GM21381 (cell line): Measurements from ENCODE around the gene UQCR10.
"Not testable (repeated sequence)": the region's sequence is repeated elsewhere in the genome, so short reads cannot be mapped to it uniquely, and the experiment has no call there.

Source experiments
- ATAC-seq: cut with Tn5 transposase; IDR thresholded peaks from one replicate; pipeline ENCODE4 v1.9.1; 2021; ENCODE audit warnings: mild to moderate bottlenecking, moderate library complexity; ENCODE audit not compliant: unreplicated experiment

Gene UQCR10

DNA sequence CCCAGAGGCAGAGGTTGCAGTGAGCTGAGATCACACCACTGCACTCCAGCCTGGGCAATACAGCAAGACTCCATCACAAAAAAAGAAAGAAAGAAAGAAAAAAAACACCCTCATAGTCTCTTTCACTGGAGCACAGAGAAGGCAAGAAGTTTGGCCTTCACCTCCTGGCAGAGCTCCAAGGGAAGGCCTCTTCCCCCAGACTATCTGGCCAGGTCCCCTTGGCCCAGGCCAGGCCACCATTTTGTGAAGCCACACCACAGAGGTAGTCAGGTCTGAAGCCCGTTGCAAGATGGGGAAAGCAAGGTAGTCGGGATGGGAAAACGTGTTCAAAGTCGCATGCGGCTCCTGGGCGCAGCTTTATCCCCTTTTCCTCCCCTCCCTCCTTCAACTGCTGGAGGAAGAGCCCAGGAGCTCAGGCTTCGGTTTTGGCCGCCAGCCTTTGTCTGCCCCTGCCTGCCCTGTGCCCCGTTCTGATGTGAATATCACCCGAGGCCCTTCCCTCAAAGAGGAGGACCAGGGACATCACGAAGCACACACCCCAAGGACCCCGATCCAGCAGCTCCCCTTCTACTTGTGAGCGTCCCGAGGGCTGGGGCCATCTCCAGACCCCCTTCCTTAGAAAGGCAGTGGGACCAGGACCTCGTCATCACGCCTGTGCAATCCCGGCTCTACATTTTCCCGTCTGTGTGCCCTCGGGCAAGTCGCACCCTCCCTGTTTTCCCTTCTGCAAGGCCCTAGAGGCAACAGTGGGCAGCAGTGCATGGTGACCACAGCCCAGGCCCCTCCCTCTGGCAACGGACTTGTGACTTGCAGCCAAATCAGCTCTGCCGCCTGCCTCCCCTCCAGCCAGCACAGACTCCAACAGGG, 29.7 kb upstream of the UQCR10 start:
- ATAC-seq = no peak

DNA sequence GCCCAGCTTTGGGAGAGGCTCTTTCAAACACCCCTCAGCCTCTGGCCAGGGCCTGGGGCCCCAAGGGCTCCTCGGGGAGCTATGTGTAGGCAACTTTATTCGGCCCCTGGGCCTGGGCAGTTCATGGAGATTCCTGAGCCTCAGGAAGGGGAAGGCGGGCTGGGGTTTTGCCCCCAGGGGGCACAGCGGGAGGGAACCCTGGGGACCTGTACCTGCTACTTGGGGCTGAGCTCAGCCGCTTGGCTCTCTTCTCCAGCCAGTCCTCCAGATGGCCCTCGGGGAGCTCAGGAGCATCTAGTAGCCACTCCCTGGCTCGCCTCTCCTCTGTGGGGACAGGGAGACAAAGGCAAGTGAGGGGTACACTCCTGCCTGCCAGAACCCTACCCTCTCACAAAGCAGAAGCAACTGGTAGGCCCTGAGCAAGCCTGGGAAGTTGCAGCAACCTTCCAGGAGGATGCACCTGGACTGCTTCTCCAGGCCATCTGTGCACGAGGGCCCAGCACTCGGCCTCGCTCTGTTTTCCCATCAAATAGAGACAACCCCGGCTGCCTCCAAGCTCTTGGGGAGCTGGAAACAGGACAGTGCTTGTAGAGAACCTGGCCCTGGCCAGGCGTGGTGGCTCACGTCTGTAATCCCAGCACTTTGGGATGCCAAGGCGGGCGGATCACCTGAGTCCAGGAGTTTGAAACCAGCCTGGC, 28.9 kb upstream of the UQCR10 start:
- ATAC-seq = no peak

DNA sequence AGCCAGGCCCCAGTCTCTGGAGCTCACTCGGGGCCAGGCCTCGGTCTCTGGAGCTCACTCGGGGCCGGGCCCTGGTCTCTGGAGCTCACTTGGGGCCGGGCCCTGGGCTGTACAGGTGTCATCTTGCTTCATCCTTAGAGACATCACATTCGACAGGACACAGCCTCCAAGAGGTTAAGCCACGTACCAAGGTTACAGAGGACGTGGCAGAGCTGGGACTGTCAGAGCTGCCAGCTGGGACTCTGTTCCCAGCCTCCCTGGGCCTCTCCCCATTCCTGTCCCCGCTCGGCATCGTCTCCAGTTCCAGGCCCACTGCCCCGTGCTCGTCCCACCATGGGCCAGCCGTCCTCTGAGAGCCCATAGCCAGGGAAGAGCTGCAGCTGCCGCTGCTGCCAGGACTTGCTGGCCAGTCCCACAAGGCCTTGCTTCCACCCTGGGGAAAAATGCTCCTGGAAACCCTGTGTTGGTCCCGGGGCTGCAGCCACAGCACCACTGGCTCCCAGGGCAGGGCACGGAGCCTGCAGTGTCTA, 27.8 kb upstream of the UQCR10 start:
- no peak for ATAC-seq

DNA sequence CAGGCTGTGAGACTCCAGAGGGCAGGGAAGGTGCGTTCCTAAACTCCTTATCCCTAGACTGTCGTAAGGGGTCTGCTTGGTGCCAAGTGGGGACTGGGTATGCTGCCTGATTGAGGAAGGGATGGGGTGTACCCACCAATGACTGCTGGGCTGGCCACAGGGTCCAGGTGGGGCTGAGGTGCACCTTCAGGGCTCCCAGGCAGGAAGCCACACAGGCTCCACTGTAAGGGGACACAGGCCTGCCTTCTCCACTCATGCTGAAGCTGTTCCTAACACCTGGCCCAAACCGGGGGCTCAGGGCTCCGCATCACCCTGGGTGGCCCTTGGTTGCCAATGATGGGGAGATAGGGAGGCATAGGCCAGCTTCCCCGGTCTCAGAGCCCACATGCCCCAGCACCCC, 27.0 kb upstream of the UQCR10 start:
- no peak for ATAC-seq

DNA sequence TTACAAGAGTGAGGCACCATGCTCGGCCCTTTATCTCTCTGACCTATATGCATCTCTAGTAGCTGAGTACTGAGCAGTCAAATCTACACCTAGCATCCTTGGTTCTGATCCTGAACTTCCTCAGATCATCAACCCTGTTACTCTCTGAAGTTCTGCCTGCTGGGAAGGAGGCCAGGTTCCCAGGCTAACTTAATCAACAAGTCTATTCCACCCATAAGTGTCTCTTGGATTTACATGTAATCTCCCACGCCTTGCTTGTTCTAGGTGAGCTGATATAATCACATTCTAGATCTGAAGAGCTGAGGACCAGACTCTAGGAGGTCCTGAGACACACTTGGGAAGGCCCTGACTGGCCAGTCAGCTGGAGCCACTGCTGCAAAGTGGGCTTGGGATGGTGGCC, 25.2 kb upstream of the UQCR10 start:
- no peak for ATAC-seq

DNA sequence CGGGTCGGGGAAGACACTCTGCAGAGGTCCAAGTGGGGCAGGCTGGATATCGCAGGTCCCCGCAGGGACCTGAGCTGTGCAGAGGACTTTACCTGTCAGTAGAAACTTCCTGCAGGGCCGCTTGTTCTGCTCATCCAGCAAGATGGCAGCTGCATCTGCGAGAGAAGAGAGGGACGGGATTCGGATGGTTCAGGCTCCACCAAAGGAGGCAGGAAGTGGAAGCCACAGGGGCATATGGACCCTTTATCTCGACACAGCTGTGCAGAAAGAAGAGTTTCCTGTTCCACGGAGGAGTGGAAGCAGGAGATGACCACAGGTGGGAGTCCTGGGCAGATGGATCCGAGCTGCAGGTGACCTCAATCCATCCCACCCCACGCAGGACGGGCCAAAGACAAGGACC, 24.8 kb upstream of the UQCR10 start:
- no peak for ATAC-seq

DNA sequence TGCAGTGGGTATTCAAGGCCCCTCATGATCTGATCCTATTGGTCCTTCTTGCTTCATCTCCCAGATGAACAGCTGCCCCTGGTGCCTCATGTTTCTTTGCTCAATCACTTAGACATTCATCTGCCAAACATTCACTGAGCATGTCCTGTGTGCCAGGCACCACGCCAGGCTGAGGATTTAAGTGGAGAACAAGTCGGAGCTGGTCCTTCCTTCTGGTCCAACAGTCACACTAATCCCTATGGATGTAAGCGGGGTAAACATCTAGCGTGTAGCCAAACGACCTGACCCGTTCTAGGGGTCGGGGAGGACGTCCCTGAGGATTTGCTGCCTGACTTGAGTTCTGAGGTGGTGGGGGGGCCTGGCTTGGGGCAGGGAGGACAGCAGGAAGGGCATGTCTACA, 22.3 kb upstream of the UQCR10 start:
- ATAC-seq = no peak

DNA sequence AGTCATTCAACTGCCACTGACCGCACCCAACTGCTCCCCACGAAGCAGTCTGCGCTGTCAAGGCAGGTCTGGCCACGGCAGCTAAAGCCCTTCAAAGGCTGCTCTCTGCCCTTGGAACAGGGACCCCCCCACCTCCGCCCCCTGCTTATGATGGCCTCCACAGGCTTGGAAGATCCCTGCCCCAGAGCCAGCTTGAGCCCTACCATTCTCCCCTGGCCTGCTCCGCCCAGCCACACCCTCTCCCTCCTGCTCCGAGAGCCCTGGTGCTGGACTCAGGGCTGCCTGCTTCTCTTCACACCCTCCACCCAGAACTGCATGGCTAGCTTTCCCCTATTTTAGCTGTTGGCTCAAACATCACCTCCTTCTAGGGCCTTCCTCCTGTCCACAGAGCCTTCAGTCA, 19.3 kb upstream of the UQCR10 start:
- ATAC-seq = no peak

DNA sequence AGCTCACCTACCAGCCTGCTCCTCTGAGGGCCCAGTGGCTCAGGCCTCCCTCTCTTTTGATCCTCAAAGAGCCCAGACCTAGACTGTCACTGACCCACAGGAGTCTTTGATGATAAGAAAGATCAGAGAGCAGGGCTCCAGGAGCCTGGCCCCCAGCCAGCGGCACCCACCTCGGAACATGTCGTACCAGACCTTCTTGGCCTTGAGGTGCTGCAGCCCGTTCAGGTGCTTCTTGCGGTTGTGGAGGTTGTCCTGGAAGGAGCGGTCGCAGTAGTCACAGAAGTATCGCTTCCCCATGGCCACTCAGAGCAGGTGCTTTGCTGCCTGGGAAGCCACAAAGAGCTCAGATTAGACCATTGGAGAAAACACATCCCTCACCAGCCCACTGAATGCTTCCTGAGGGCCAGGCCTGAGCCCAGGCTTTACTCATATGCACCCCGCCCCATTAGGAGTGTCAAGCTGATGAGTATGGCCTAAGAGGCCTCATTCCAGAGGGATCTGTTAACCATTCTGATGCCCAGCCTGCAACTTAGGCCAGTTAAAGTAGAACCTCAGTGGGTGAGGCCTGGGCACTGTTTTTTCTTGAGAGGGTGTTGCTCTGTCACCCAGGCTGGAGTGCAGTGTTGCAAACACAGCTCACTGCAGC, 18.8 kb upstream of the UQCR10 start:
- no peak for ATAC-seq

DNA sequence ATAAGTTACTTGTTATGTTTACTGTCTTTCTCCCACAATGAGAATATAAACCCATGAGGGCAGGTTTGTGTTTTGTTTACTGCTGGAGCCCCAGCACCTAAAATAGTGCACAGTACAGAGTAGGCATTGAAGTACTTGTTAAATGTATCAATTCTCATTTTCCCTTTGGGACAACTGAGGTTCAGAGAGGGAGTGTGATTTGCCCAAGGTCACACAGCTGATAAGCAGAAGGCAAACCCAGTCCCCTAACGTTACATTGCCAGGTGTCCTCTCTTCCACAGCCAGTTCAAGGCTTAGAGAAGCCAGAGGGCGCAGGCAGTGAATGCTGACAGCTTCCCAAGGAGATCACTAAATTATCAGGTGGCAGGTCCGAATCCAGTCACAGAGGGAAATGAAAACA, 17.1 kb upstream of the UQCR10 start:
- ATAC-seq = no peak

DNA sequence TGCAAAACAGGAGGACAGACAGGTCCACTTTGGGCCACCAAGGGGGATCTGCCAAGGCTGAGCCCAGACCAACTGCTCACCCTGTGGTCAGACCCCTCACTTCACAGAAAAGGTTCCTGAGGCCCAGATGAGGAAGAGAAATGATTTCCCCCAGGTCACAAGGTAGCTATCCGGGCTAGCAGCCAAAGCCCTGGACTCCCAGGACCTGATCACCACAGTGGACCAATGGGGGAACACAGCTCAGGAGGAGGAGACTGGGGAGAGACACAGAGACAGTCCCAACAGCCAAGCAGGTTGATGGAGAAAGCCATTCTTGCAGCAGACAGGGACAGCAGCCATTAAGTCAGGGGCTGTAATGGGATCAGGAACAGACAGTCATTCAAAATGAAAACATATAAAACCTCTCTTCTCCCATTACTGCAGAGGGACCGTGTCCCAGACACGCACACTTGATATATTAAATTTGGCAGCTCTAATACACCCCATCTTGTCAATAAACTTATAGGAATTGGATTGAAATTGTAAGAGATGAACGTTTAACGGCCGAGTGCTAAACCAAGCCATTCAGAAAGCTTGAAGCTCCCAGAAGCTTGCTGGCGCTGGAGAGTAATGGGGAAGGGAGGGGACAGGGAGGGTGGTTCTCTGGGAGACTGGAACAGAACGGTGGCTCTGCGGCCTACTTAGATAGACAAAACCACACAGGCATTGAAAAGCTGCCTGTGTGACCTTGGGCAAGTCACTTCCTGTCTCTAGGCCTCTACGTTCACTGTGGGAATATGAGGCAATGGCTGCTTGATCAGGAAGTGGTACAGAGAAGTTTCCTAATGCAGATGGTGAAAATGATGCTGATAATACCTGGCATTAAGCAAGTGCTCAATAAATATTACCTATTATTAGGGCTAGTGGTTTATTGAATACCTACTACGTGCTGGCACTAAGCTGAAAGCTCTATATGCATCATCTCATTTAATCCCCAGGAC, 16.3 kb upstream of the UQCR10 start:
- ATAC-seq = no peak

DNA sequence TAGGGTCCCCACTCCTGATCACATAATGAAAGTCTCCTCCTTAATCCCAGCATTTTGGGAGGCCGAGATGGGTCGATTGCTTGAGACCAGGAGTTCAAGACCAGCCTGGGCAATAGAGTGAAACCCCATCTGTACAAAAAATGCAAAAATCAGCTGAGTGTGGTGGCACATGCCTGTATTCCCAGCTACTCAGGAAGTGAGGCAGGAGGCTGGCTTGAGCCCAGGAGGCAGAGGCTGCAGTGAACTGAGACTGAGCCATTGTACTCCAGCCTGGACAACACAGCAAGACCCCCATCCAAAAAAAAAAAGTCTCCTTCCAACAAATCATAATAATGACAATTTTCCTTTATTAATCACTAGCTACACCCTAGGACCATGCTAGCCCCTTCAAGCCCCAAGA, 15.5 kb upstream of the UQCR10 start:
- ATAC-seq = no peak

DNA sequence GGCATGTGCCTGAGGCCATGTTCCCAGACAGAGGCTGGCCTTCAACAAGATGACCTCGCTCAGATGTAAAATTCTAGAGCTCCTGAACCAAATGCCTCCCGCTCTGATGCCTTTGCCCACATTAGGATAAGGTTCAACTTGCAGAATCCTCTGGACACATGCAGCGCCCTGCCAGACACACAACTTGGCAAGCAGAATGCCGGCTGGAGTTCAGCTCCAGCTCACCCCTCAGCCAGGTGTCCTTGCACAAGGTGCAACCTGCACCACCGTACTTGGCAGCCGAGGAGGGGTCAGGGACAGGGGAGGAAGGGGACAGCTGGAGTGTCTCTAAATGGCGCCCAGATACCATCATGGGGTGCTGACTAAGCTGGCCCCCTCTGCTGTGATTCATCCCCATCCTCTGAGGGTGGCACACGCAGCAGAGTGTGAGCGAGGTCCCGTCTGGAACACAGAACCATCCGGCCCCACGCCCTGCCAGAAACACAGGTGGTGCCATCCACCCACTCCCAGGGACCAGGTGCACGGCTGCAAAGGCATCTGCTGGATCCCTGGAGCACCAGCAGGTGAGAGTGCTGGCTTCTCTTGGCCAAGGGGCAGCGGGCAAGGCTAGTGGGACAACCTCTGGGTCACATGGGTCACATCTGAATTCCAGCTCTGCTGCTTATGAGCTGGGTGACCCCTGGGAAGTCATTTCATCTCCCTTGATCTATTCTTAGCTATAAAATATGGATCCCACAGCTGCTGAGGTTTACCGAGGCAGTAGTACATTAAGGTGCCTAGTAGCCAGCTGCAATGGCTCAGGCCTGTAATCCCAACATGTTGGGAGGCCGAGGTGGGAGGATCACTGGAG, 13.1 kb upstream of the UQCR10 start:
- ATAC-seq = no peak

DNA sequence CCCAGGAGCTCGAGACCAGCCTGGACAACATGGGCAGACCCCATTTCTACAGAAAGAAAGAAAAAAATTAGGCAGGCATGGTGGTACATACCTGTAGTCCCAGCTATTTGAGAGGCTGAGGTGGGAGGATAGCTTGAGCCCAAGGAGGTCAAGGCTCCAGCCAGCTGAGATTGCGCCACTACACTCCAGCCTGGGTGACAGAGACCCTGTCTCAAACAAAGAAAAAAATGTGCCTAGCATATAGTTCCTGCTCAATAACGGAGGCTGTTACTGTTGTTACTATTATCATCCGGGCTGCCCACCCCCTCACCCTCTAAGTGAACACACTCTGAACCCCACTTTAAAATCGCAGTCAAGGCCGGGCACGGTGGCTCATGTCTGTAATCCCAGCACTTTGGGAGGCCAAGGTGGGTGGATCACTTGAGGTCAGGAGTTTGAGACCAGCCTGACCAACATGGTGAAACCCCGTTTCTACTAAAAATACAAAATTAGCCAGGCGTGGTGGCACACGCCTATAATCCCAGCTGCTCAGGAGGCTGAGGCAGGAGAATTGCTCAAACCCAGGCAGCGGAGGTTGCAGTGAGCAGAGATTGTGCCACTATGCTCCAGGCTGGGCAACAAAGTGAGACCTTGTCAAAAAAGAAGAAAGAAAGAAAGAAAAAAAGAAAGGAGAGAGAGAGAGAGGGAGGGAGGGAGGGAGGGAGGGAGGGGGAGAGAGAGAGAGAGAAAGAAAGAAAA, 12.3 kb upstream of the UQCR10 start:
- not testable (repeated sequence) for ATAC-seq

DNA sequence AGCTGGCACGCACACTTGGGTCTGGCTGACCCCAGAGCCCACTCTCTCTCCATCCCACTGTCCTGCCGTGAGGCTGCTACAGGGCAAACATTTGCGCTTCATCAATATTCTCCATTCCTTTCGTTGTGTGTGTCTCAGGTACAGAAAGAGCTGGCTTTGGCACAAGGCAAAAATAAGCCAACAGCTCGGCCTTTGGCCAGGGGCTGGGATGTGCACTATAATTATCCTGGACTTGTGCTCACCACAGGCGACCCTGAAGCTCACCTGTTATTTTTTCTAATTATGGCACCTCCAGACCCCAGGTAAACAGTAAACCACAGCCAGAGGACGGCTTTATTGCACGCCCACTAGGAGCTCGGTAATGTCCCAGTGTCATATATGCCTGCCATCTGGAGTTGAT, 11.3 kb upstream of the UQCR10 start:
- no peak for ATAC-seq

DNA sequence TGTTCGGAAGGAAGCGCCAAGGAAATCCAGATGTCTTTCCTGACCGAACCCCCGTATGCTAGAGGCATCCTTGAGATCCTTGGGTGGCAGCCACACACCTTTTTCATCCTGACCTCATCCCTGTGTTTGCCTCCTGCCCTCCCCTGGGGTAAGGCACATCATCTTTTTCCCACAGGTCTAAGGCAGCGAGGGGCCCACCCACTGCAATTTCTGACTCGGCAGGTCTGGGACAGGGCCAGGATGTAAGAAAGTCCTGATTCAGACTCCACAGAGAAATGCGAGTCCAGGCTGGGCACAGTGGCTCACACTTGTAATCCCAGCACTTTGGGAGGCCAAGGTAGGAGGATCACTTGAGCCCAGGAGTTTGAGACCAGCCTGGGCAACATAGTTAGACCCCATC, 10.8 kb upstream of the UQCR10 start:
- ATAC-seq = no peak

DNA sequence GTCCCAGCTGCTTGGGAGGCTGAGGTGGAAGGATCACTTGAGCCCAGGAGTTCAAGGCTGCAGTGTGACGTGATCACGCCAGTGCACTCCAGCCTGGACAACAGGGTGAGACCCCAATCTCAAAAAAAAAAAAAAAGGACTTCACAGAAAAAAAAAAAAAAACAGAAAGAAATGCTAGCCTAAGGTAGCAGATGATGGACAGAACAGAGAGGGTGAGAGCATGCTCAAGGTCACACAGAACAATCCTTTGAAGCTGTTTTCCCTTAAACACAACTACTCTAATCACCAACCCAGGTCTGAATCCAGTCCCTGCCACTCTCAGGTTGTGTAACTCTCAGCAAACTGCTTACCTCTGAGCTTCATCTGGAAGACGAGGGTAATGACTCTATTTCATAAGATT, 10.1 kb upstream of the UQCR10 start:
- ATAC-seq = no peak

DNA sequence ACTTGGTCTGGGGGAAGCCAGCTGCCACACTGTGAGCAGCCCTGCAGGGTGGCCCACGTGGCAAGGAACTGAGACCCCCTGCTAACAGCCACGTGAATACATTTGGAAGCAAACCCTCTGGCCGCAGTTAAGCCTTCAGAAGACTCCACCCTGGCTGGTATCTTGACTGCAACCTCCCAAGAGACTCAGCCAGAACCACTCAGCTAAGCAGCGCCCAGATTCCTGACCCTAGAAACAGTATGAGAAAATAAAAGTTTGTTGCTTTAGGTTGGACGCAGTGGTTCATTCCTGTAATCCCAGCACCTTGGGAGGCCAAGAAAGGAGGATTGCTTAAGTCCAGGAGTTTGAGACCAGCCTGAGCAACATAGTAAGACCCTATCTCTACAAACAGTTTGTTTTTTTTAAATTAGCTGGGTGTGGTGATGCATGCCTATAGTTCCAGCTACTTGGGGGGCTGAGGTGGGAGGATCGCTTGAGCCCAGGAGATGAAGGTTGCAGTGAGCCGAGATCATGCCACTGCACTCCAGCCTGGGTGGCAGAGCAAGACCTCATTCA, 9.0 kb upstream of the UQCR10 start:
- ATAC-seq = no peak

DNA sequence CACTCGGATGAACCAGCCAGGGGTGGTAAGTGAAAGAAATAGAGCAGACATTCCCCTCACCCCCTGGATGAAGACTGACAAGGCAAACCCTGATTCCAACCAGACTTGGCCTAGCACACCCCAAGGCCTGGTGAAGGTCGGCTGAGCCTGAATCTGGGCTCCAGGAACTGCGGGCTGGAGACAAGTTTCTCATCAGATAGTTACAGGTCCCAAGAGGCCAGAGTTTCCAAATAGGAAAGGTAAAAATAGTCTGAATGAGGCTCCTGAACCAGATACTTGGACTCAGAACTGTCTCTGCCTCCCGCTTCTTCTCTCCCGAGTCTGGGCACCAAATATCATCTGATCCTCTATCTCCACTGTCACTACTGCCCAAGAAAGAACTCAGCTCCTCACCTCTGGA, 8.2 kb upstream of the UQCR10 start:
- ATAC-seq = no peak
